Measurements from ENCODE around the gene RPA3.

The RPA3 gene

DNA sequence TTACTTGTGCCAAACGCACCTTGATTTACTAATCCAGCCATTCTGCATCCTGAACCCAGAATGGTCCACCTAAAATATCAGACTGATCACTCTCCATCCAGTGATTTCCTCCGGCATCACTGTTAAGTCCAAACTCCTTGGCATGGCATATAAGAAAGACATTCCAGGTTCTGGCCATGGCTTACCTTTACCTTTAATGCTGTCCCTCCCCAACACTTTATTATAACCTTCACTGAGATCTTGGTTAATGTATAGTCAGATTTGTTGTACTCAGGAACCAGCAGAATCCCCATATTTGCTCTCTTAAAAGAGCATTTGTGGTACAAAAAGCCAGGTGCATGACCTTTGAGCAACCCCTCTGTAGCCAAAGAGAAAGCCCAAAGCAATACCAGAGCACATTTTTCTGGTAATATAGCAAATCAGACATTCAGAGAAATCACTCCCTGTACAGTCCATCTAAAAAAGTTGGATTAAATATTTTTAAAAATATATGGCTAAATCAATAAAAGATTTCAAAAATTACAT is 67.7 kb downstream of the RPA3 start:
- no peak for FAIRE-seq

DNA sequence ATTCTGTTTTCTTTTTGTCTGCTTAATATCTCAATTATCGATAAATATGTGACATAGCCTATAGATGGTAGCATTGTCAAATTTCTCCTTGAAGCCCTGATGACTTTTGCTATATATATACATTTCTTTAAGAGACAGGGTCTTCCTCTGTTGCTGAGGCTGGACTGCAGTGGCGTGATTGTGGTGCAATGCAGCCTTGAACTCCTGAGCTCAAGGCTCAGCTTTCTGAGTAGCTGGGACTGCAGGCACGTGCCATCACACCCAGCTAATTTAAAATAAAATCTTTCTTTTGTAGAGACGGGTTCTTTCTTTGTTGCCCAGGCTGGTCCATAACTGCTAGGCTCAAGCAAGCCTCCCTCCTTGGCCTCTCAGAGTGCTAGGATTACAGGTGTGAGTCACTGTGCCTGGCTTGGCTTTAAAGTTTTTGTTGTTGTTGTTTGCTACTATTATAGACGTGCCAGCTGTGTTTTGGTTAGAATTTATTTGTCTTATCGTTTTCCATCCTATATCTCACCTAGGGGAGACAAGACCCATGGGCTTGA is 70.8 kb downstream of the RPA3 start:
- no peak for FAIRE-seq

DNA sequence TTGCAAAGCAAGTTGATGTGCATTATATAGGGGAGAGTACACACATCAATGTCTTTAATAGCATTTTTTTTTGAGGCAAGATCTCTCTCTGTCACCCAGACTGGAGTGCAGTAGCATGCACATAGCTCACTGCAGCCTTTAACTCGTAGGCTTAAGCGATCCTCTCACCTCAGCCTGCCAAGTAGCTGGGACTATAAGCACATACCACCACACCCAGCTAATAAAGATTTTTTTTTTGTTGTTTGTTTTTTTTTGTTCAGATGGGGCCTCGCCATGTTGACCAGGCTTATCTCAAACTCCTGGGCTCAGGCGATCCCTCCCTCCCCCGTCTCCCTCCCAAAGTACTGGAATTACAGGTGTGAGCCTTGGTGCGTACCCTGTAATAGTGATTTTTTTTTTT is 76.3 kb downstream of the RPA3 start:
- FAIRE-seq = no peak

GRCh38 chr7:7641129-7641663 is 77.2 kb downstream of the RPA3 start:
- FAIRE-seq = no peak

- FAIRE-seq = peak; percentile 89
These were observed 77.9 kb downstream of the RPA3 start, which contains the start of gene UMAD1 for GRCh38 chr7:7640221-7641128. UMAD1 (plus strand) TSS chr7:7640752; CDS start chr7:7673372, 32,620 bp downstream.

- FAIRE-seq = no peak
These were observed 78.6 kb downstream of the RPA3 start for GRCh38 chr7:7639847-7640220.

- FAIRE-seq = no peak
These were observed 79.0 kb downstream of the RPA3 start for GRCh38 chr7:7639421-7639820.

GRCh38 chr7:7630626-7631329 is 87.6 kb downstream of the RPA3 start:
- no peak for FAIRE-seq

DNA sequence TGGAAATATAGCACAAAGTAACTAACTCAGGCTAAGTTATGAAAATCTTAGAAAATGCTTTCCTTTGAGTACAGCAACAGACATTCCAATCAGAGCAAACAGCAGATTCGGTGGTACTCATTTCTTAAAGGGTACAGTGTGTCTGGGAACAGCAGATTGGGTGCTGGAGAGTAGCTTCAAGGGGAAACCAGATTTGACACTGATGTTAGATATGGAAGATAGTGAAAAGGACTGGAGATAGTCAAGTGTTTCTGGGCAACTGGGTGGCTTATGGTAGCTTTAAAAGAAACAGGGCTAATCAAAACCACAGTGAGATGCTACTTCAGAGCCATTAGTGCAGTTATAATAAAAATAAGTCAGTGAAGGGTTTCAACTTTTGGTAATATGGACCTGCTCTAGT is 89.9 kb downstream of the RPA3 start:
- no peak for FAIRE-seq

- no peak for FAIRE-seq
These were observed 97.7 kb downstream of the RPA3 start for GRCh38 chr7:7620644-7621210.

DNA sequence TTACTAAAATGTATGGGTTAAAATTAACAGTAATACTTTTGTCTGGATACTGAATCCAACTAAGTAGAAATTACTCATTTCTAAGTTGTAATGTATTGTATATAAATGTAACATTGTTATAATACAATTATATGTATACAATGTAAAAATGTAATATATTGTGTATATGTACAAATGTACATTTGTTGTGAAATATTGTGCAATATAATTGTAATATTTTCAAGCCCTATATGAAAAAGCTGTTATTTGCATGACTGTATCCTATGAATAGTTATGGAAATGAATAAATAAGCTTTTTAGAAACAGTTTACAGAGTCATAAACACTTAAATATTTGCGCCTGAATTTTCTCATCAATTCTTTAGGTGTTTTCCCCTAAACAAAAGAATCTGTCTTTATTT is 98.2 kb downstream of the RPA3 start:
- no peak for FAIRE-seq

- no peak for FAIRE-seq
These were observed 100.0 kb downstream of the RPA3 start for GRCh38 chr7:7618410-7618809.

DNA sequence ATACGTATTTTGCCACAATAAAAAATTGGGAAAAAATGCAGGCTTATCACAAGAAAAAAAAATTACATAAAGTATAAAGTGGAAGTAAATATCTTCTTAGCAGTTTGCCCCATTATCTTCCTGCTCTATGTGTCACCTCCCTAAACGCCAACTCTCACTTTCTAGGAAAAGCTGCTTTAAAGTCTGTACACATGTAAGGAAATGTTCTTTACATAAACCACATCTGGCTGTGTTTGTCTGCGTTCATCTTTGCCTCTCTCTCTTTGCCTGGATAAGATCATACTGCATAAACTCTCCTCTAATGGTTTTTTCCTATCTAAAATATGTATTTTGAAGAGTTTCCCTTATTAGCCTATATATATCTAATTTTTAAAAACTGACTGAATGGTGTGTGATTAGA is 100.9 kb downstream of the RPA3 start:
- no peak for FAIRE-seq

DNA sequence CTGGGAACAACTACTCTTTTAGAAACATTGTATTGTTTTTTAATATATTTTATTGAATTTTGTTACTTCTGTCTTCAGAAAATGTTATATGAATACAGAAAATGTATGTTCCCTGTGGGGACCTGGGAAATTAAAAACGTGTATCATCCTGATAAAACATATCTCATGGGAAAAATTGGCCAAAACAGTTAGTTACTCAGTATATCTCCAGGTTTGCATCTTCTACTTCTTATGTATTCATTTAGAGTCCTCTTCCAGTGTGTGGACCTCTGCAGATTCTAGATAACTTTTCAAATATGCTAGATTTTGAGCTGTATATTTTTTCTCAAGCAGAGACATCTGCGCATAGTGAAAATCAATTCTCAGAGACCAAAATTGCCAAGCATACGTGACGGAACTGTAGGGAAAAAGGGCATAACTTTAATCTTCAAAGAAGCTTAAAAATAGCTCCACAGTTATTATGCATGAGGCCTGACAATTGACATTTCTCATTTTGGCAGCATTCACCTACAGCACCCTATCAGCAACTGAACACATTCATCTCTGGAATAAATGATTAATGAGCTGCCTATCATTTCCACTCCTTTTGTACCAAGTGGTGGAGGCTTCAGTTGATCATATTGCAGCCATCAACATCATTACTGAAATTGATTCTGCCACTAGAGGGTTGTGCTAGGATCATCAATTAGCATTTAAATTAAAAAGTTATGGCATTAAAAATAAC is 104.2 kb downstream of the RPA3 start:
- no peak for FAIRE-seq

DNA sequence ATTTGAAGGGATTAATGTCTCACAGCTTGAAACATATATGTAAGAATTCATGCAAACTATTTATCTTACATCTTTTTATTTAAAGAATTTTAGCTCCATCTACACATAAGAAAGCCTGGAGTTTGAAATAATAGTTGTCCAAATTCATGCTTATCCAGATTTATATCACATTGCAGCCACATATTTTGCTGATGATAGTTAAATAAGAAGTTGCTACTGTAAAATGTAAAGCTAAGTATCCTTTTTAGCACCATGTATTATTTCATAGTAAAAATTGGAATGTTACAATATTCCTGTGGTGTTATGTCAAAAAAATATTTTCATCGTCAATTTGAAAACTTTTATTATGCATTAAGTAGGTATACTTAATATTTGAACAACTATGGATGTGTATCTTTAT is 105.2 kb downstream of the RPA3 start:
- no peak for FAIRE-seq

DNA sequence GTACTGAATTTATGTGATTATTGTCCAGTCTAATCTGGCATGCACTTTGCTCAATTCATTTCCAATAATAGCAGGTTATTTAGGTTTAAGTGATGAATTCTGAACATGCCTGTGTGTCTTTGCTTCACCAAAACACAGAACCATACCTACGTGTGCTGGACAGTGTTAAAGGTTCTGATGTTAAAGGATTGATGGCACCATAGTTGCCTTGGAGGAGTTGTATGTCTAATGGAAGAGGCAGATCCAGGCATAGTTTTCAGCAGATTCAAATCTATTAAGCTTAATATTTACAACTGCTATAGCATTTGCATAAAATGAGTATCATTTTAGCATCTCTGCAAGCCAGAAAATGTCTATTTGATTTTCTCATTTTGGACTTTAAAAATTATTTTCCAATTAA is 105.9 kb downstream of the RPA3 start:
- FAIRE-seq = no peak

- no peak for FAIRE-seq
These were observed 109.1 kb downstream of the RPA3 start for GRCh38 chr7:7609330-7609729.

- FAIRE-seq = no peak
These were observed 111.4 kb downstream of the RPA3 start for GRCh38 chr7:7607010-7607409.

DNA sequence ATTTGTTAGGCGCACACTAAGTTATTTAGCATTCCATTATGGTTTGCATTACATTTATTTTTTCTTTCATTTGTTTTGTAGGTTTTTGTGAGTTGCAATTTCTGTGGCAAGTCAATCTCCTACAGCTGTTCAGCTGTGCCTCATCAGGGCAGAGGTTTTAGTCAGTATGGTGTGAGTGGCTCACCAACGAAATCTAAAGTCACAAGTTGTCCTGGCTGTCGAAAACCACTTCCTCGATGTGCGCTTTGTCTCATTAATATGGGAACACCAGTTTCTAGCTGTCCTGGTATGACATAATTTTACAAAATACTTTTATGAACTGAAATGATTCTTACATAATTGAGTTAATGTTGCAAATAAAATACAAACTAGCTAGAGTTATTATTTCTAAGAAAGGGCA is 122.2 kb downstream of the RPA3 start:
- no peak for FAIRE-seq

DNA sequence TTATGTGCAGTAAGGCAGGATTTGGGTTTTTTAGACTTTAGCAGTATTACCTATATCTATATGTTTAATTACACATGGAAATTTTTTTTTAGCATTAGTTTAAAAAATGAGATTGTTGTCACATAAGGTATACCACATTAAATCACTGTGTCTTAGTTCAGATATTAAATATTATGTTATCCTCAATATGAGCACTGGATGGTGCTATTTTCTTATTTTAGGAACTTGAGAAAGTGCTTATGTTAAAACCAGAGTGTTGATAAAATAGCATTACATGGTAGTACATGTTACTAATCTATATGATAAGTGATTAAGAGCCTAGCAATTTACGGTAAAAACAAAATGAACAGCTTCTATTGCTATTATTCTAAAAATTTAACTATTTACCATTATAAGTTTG is 123.0 kb downstream of the RPA3 start:
- peak; percentile 94 for FAIRE-seq

All from islet of Langerhans (tissue), 1 donor.